ENCODE data around the gene TMC4.

DNA sequence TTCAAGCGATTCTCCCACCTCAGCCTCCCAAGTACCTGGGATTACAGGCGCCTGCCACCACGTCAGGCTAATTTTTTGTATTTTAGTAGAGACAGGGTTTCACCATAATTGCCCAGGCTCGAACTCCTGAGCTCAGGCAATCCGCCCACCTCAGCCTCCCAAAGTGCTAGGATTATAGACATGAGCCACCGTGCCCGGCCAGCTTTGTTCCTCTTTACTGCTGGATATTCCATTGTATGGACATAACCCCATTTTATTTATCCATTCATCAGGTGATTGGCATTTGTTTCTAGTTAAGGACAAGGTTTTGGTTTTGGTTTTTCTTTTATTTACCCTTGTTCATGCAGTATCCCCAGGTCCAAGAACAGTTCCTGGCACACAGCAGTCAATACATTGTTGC is 23.6 kb upstream of the TMC4 start:
- TF ChIP-seq EZH2 (IDR thresholded peaks at IDR 0.05): no peak
- TF ChIP-seq POLR2AphosphoS5 (IDR thresholded peaks at IDR 0.05; ENCODE audit: borderline replicate concordance, low read depth, low read length): no peak

All from SK-N-MC (cell line).